Femur (tissue), 1 donor: Measurements from ENCODE around the gene WLS.

ENCODE experiments used
- DNase-seq: peaks from one replicate; pipeline ENCODE4 v3.0.0-alpha.2; 2017

The WLS gene

DNA sequence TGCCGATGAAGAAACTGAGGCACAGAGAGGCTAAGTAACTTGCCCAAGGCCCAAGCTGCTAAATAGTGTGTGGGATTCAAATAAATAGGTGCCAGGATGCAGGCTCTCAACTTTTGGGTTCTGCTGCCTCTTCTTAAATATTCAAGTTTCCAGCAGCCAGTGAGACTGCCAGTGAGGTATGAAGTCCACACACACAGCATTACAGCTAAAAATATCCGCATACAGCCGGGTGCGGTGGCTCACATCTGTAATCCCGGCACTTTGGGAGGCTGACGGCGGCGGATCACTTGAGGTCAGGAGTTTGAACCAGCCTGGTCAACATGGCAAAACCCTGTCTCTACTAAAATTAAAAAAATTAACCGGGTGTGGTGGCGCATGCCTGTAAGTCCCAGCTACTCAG lies 103.5 kb downstream of the WLS start:
- no peak for DNase-seq

DNA sequence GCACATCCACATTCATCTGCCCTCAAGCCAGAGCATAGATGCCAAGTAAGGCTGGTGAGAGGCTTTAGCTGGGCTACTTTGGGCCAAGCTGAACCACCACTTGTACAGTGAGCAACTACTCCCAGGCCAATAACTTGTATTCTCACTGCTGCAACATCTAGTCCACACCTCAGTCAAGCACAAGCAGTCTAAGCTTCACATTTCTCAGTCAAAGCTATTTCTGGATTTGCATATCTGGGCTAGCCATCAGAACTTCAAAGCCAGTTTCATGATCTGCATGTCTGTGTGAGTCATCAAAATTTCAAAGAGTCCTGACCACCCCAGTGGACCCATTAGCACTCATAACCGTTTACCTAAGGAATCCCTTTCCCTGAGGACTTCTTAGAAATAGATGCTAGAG lies 104.2 kb downstream of the WLS start:
- no peak for DNase-seq

DNA sequence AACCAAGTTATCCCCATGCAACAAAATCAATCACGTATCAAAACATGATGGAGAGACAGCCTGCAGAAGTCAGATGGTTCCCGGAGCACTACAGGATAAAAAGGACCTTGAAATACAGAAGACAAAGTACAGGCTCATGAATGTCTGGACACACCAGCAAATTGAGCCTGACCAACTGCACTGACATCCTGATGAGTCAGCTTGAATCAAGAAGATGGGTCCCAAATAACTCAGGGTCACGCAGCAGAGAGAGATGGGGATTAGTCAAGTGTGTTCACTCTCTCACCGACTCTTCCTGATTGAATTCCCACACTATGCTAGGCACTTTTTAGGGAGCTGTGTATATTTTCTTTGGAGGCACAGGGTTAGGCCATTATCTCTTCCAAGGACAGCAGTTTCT lies 110.8 kb downstream of the WLS start:
- no peak for DNase-seq

DNA sequence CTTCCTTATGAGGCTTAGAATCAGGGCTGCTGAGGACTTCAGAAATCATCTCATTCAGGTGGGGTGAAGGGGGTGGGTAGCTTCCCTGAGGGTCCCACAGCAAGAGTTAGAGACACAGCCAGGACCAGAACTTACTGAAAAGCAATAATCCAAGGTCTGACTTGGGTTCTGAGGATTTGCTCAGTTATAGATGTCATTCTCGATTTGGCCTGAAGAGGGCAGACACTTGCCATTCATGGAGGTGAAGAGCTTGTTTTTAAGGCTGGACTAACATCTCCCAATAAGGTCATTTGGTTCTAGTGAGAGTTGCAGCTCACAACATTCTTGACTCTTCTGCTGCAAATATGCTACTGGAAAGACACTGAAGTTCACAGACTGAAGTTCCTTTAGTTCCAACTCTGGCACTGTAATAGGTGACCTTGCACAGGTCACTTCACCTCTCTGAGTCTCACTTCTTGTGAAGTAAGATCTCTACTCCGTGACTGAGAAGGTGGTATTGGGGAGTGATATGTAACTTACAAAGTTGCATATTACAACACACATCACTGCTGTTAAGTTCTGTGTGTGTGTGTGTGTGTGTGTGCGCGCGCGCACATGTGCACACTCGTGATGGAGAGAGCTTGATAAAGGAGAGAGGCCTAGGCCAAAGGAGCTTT lies 112.1 kb downstream of the WLS start:
- peak; percentile 65 for DNase-seq

DNA sequence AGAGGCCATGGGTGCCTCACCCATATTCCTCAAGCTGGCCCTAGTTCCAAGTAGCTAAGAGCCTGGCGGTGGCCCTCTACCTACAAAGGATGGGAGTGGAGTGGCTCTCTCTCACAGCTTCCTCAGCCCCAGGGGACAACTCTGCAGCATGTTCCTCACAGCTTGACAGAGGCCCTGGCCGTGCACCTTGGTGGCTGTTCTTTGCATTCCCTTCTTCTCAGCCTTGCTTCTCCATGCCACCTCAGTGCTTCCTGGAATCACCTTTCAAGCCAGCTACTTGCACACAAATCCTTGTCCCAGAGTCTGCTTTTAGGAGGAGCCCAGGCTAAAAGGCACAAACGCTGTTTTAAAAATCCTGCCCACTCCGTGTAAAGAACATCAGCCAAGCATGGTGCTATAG lies 112.9 kb downstream of the WLS start:
- no peak for DNase-seq

- DNase-seq: no peak
These were observed 114.9 kb downstream of the WLS start for GRCh38 chr1:68117416-68117815.

- DNase-seq: peak; percentile 69
These were observed 115.6 kb downstream of the WLS start for GRCh38 chr1:68116643-68117235.

DNA sequence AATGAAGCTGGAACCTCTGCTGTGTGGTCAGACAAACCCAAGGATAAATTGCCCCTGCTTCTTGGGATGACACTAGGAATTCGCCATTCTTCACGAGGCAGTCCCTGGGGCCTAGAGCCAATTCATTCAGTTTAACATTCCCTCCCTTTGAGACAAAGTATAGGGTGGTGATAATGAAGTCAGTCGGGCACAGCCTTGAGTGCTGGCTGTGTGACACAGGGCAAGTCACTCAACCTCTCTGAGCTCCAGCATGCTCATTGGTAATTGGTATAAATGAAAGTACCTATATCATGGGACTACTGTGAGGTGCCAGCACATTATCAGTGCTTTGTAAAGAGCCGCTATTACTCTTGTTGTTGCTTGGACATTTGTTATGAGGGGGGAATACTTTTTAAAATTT lies 117.0 kb downstream of the WLS start:
- DNase-seq: no peak

- DNase-seq: no peak
These were observed 118.4 kb downstream of the WLS start for GRCh38 chr1:68113966-68114365.

DNA sequence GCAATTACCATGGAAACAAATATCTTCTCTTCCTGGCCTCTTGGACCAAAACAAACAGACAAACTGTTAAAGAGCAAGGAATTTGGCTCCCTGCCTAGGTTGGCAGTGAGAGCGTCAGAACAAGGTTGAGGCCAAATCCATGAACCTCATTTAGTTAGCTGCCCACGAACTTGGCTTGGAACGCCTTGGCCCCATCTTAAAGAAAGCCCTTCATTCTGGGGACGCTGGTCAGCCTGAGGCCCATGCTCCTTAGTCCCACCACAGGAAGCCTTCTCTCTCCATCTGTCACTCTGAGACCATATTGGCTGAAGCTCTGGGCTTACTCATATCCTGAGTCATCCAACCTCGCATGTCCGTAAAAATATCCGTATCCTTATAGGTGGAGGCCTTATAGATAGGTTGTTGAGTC lies 119.5 kb downstream of the WLS start:
- DNase-seq: peak; percentile 53

DNA sequence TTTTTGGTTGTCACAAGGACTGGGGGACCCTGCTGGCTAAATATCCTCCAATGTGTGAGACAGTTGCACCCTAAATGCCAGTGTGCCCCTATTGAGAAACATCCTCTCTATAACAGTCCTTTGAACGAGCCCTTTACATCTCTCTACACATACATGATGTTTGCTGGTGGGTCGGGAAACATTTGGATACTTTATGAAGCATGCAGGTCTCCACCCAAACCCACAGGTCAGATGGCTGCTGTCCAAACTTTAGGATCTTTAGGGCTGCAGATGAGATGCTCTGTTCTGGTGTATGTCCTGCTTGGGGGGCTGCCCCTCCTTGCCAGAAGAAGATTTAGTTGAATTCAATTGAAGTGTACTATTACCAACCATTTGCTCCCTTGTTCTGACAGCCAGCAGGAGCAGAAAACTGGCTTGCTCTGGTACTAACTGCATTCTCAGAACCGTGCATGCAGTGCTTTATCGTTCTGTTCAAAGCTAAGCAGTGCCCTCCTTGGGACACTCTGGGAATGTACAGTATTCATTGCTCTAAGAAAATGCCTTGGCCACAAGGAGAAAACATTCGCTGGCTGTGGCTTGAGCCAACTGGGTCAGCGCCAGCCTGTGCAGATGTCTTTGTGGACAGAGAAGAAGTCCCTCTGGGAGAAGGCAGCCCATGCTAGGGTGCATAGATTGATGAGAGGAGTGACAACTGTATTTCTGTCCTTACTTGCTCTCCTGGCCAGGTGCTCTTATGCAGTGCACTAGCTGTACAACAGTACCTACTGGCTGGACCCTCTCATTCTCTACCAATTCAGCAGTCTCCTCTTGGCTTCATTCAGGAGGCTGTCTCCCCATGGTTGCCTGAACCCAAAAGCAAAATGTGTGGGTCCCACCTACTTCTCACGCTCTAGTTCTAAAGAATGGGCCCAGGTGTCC lies 120.5 kb downstream of the WLS start:
- DNase-seq: peak; percentile 87

DNA sequence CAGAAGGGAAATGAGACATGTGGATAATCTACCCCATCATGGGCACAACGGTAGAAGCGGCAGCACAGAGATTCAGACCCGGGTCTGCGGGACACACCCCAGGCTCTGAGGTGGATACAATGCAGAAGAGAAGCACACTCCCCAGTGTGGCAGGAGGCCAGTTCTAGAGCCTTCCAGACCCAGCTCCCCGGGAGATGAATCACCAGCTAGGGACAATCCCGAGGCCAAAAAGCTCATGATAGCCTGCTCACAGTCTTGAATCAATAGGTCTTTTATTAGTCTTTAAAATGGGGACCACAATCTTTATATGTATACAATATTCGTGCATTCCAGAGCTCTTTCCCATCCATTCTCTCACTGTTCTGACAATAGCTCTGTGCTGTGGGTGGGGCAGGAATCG lies 124.6 kb downstream of the WLS start:
- no peak for DNase-seq

DNA sequence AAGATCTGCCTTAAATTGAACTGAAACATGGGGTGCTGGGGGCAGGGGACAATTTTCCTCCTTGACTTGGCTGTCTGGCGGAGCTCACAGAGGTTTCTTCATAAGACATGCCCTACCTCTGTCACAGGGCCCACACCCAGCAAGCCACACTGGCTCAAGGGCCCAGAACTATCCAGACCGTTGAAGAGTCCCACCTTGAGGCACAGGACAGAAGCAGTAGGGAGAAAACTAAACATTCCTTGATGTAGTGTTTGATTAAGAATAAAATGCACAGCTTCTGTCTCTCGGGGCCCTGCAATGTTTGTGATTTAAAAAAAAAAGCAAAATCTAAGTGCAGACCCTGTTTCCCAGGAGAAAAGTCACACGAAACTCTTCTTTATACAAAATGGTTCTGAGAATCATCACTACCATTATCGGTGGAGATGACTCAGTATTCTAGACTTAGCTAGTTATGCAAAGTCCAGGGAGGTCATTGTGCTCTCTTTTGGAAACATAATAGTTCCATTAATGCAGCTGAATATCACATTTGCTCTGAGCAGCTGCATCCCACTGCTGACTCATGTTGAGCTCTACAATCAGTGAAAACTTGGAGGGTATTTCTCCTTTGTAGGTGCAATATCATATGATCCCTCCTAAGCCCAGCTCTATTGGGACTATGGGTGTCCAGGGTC lies 128.3 kb downstream of the WLS start:
- no peak for DNase-seq

DNA sequence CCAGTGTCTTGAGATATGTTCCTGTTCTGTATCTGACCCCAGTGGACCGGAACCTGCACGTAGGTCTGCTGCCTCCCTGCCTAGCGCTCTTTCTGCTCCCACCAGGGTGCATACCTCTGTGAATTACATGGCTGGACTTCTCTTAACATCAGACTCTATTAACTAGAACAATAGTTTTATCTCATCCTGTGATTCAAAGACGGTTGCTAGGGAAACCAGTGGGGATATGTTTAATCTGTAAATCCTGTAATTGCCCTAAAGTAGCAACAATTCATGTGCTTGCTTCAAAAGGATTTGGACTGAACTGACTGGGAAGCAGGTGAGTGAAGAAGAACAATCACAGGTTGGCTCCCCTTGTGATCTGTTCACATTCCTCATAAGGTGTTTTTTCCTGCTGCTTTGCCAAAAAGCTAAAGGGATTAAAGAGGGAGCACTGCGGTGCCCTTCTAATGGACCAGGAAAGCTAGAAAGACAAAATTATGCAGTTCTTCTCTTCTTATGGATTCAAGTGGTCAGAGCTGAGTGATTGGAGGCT lies 129.2 kb downstream of the WLS start:
- no peak for DNase-seq

DNA sequence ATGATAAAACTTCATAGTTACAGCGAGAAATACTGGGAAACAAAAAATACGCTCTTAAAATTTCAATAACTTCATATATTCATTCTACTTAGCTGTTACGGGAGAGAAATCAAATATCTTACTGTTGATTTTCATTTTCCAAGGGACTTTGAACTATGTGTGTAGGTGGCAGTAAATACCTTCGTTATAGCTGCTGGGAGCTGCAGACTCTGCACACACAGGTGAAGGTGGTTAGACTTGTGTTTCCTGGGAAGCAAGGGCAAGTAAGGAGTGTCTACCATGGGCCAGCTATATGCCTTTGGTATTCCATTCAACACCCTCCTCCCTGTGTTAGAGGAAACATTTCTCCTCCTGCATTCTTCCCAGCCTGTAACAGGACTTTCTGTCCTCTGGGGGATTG lies 130.5 kb downstream of the WLS start:
- no peak for DNase-seq

GRCh38 chr1:68100571-68100970 lies 131.8 kb downstream of the WLS start:
- no peak for DNase-seq

DNA sequence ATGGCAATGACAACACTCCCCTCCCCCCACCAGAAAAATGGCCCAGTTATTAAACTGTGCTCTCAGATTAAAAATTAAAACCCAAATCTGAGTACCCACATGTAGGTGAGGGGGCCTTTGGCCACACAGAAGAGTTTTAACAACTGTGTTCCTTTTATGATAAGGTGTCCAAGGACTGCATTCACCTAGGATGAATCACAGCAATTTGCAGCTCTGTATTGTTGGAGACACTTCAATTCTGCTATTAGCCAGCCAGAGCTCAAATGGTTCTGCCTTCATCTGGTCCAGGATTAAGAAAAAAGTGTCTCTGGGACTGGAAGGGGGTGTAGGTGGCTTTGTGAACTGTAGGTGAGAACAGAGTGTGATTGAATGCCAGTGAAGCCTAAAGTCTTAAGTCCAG lies 138.6 kb downstream of the WLS start:
- DNase-seq: no peak

GRCh38 chr1:68087184-68087583 lies 145.1 kb downstream of the WLS start:
- no peak for DNase-seq

DNA sequence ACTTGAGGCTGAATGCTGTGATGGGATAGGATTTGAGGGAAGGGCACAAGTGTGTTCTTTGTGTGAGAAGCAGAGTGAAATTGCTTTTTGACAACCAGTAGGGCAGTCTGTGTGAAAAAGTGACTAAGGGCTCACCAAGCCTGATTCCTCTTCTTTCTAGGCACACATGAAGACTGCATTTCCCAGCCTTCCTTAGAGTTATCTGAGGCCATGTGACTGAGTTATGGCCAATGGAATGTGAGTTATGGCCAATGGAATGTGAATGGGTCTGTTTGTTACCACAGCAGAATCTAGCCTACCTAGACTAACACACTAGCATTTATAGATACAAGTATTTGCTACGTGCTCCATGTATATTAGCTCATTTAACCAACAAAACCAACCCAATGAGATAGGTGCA lies 146.6 kb downstream of the WLS start:
- DNase-seq: no peak

DNA sequence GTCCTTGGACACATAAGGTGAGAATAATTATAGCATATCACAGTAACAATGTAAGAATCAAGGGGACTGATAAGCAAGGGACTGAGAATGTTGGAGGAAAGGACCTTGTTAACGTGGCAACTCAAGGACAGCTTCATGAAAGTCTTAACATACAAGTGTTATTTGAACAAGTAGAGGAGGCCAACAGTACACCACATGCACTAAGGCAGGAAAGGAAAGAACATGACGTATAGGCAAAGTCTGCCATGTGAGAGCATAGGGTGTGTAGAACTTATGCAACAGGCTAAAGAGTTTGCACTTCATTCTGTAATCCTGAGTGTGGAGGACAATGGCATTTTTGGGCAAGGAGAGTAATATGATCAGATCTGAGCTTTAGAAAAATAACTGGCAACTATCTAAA lies 148.6 kb downstream of the WLS start:
- DNase-seq: no peak

GRCh38 chr1:68081775-68082283 lies 150.5 kb downstream of the WLS start:
- no peak for DNase-seq

GRCh38 chr1:68078647-68079046 lies 153.7 kb downstream of the WLS start:
- DNase-seq: no peak
